ENCODE data around the gene SLC38A2. TPM values are rescaled to one million over a fixed set of nuclear protein-coding genes. Genes with fewer than 3 reads are reported as not detected.

SLC38A2 gene
- total RNA-seq, 2 donors from 2014 or later = 116 to 264 TPM

GRCh38 chr12:46408441-46408840, 35.9 kb upstream of the SLC38A2 start:
- WGBS = 73% methylated on average over 4 of the region's 4 CpGs
- intact Hi-C loops (cut with DNase I) = no loop called here

GRCh38 chr12:46407361-46407760, 34.8 kb upstream of the SLC38A2 start:
- no peaks in the 10 kb centered on the region for H3K27me3 ChIP-seq (replicated peaks; ENCODE audit: insufficient read depth)
- no peak for TF ChIP-seq POLR2AphosphoS5 (IDR thresholded peaks at IDR 0.05)
- no peak for TF ChIP-seq CTCF (IDR thresholded peaks at IDR 0.05)
- TF ChIP-seq POLR2A (IDR thresholded peaks at IDR 0.05) = no peak
- intact Hi-C loops (cut with DNase I) = no loop called here
- no peaks in the 10 kb centered on the region for H3K36me3 ChIP-seq
- H3K27ac ChIP-seq = no peak overlapping the region
- WGBS = 92% methylated on average over 2 of the region's 2 CpGs
- DNase-seq (ENCODE audit: low spot score) = no peak
- no peak overlapping the region for H3K4me3 ChIP-seq
- no peaks in the 10 kb centered on the region for H3K9me3 ChIP-seq
- H3K4me1 ChIP-seq (replicated peaks) = peaks cover 5% of the 10 kb centered on the region

More at GRCh38 chr12:46408441-46408840, 35.9 kb upstream of the SLC38A2 start:
- H3K36me3 ChIP-seq = no peaks in the 10 kb centered on the region
- H3K27me3 ChIP-seq (replicated peaks; ENCODE audit: insufficient read depth) = no peaks in the 10 kb centered on the region
- TF ChIP-seq POLR2A (IDR thresholded peaks at IDR 0.05) (no peak), POLR2AphosphoS5 (IDR thresholded peaks at IDR 0.05) (no peak), CTCF (IDR thresholded peaks at IDR 0.05) (no peak)
- H3K4me1 ChIP-seq (replicated peaks) = peaks cover 3% of the 10 kb centered on the region
- no peaks in the 10 kb centered on the region for H3K9me3 ChIP-seq
- H3K4me3 ChIP-seq = no peak overlapping the region
- no peak overlapping the region for H3K27ac ChIP-seq
- no peak for DNase-seq (ENCODE audit: low spot score)

GRCh38 chr12:46406352-46407027, 33.9 kb upstream of the SLC38A2 start:
- no peak for DNase-seq (ENCODE audit: low spot score)
- intact Hi-C loops (cut with DNase I) = no loop called here
- Histone ChIP-seq H3K4me3 (no peak overlapping the region), H3K36me3 (no peaks in the 10 kb centered on the region), H3K27me3 (replicated peaks; ENCODE audit: insufficient read depth) (no peaks in the 10 kb centered on the region), H3K9me3 (no peaks in the 10 kb centered on the region), H3K4me1 (replicated peaks) (peaks cover 14% of the 10 kb centered on the region), H3K27ac (no peak overlapping the region)
- no peak for TF ChIP-seq CTCF (IDR thresholded peaks at IDR 0.05)
- TF ChIP-seq POLR2A (IDR thresholded peaks at IDR 0.05) = no peak
- no peak for TF ChIP-seq POLR2AphosphoS5 (IDR thresholded peaks at IDR 0.05)
- WGBS = 79% methylated on average over 1 of the region's 1 CpG

- Histone ChIP-seq H3K4me3 (no peak overlapping the region), H3K36me3 (no peaks in the 10 kb centered on the region), H3K27ac (peak overlapping the region in 1 of 2 donors; percentile 16), H3K9me3 (no peaks in the 10 kb centered on the region), H3K27me3 (replicated peaks; ENCODE audit: insufficient read depth) (no peaks in the 10 kb centered on the region), H3K4me1 (replicated peaks) (peaks cover 15% of the 10 kb centered on the region)
- no peak for TF ChIP-seq POLR2A (IDR thresholded peaks at IDR 0.05)
- TF ChIP-seq POLR2AphosphoS5 (IDR thresholded peaks at IDR 0.05) = no peak
- no peak for TF ChIP-seq CTCF (IDR thresholded peaks at IDR 0.05)
- DNase-seq (ENCODE audit: low spot score) = no peak
- intact Hi-C loops (cut with DNase I) = no loop called here
- 91% methylated on average over 5 of the region's 5 CpGs for whole genome bisulfite sequencing
These were observed 32.2 kb upstream of the SLC38A2 start for GRCh38 chr12:46404733-46405132.

- Histone ChIP-seq H3K36me3 (no peaks in the 10 kb centered on the region), H3K27me3 (replicated peaks; ENCODE audit: insufficient read depth) (no peaks in the 10 kb centered on the region), H3K4me1 (replicated peaks) (peaks cover 15% of the 10 kb centered on the region), H3K27ac (peak overlapping the region in 1 of 2 donors; percentile 16), H3K9me3 (no peaks in the 10 kb centered on the region), H3K4me3 (no peak overlapping the region)
- 62% methylated on average over 1 of the region's 1 CpG for WGBS
- TF ChIP-seq POLR2A (IDR thresholded peaks at IDR 0.05) (no peak), POLR2AphosphoS5 (IDR thresholded peaks at IDR 0.05) (no peak), CTCF (IDR thresholded peaks at IDR 0.05) (no peak)
- DNase-seq (ENCODE audit: low spot score) = no peak
- intact Hi-C loops (cut with DNase I) = no loop called here
These were observed 31.7 kb upstream of the SLC38A2 start for GRCh38 chr12:46404225-46404631.

Data from prostate gland (tissue), 2 donors.